GM23248 (cell line): ENCODE measurements around the gene SOX8.

Experiments used
- EZH2 ChIP-seq: fragments of 200-600 bp; sonication (generic); IDR thresholded peaks from 2 replicates; pipeline ENCODE4 v1.6.1; 2018; ENCODE audit warnings: antibody characterized with exemption, mild to moderate bottlenecking; ENCODE audit not compliant: insufficient read depth, poor library complexity, severe bottlenecking
- EZH2phosphoT487 ChIP-seq: fragments of 200-600 bp; sonication (generic); IDR thresholded peaks from 2 replicates; pipeline ENCODE4 v1.6.1; 2018; ENCODE audit warnings: antibody characterized with exemption, moderate library complexity, mild to moderate bottlenecking, low read depth; ENCODE audit not compliant: insufficient read depth

- TF ChIP-seq EZH2phosphoT487 (no peak), EZH2 (no peak)
These were observed 13.8 kb upstream of the SOX8 start for GRCh38 chr16:967546-968295.
